Caco-2 (cell line): ENCODE measurements around the gene NFATC2. TPM values are rescaled to one million over a fixed set of nuclear protein-coding genes. Genes with fewer than 3 reads are reported as not detected.
"Not testable (repeated sequence)": the region's sequence is repeated elsewhere in the genome, so short reads cannot be mapped to it uniquely, and the experiment has no call there.

Experiments used
- BruUV-seq: library from RNA; stranded (reverse); fragments of 400-500 nt; replicated peaks from 2 replicates; lab custom pipeline; 2021; lab: Mats Ljungman, UMichigan
- CTCF ChIA-PET: fragments of 300-600 bp; sonication (Branson Sonifier 250); formaldehyde crosslinking; loops from one replicate; lab custom pipeline; 2022; ENCODE audit warnings: antibody characterized with exemption; lab: Charles Lee
- POLR2A ChIA-PET: fragments of 300-600 bp; sonication (Branson Sonifier 250); formaldehyde crosslinking; loops from one replicate; lab custom pipeline; 2022; ENCODE audit warnings: antibody characterized with exemption; lab: Charles Lee
- DNase-seq, 2 experiments: peaks; one replicate each; pipeline versions ENCODE4 v3.0.0 to v3.0.0-alpha.2; 2020 to 2022
- H3K27me3 ChIP-seq: replicated peaks from 2 replicates; pipeline ENCODE4 v1.6.0; 2011; ENCODE audit warnings: low read length; ENCODE audit not compliant: control insufficient read depth, insufficient read depth
- H3K36me3 ChIP-seq: 2 replicates; pipeline ENCODE4 v1.5.1; 2011; ENCODE audit warnings: low read length; ENCODE audit not compliant: control insufficient read depth, insufficient read depth
- H3K4me1 ChIP-seq: fragments of 250-450 bp; sonication (Bioruptor Pico); 2 replicates; pipeline ENCODE4 v1.5.1; 2020; ENCODE audit warnings: mild to moderate bottlenecking
- H3K4me3 ChIP-seq: 2 replicates; pipeline ENCODE4 v1.5.1; 2011; ENCODE audit warnings: low read depth, mild to moderate bottlenecking, control low read depth, low read length
- H3K9me3 ChIP-seq: fragments of 250-450 bp; sonication (Bioruptor Pico); 2 replicates; pipeline ENCODE4 v1.5.1; 2020; ENCODE audit warnings: mild to moderate bottlenecking, moderate library complexity
- H3K27ac Mint-ChIP-seq: one replicate; pipeline ENCODE4 v1.8.0; 2022; ENCODE audit warnings: mixed read lengths; ENCODE audit not compliant: unreplicated experiment
- H3K27me3 Mint-ChIP-seq: one replicate; pipeline ENCODE4 v1.8.0; 2022; ENCODE audit warnings: mixed read lengths; ENCODE audit not compliant: insufficient read depth, unreplicated experiment
- H3K36me3 Mint-ChIP-seq: one replicate; pipeline ENCODE4 v1.8.0; 2022; ENCODE audit warnings: mild to moderate bottlenecking, mixed read lengths; ENCODE audit not compliant: insufficient read depth, unreplicated experiment
- H3K4me1 Mint-ChIP-seq: one replicate; pipeline ENCODE4 v1.8.0; 2022; ENCODE audit warnings: low read depth, mixed read lengths; ENCODE audit not compliant: unreplicated experiment
- H3K4me3 Mint-ChIP-seq: one replicate; pipeline ENCODE4 v1.8.0; 2022; ENCODE audit warnings: mild to moderate bottlenecking, moderate library complexity, mixed read lengths; ENCODE audit not compliant: unreplicated experiment
- H3K9me3 Mint-ChIP-seq: one replicate; pipeline ENCODE4 v1.8.0; 2022; ENCODE audit warnings: mixed read lengths; ENCODE audit not compliant: unreplicated experiment
- intact Hi-C: fragments of 100-400 bp; cut with micrococcal nuclease; formaldehyde crosslinking; loops from one replicate; pipeline ENCODE4 v1.10.0; 2022; ENCODE audit not compliant: unreplicated experiment
- total RNA-seq: library from RNA; stranded (reverse); gene quantifications from 2 replicates; pipeline ENCODE4 v1.2.3, GENCODE V29; 2022
- TF ChIP-seq, protein P1 (sequence below), 2 experiments: fragments of 200-600 bp in 1 of 2; IDR thresholded peaks; 1 replicate in 1 of 2; 2 replicates in 1 of 2; pipeline versions ENCODE4 v1.5.1 to v1.8.0; 2011 to 2022; ENCODE audit warnings: antibody characterized with exemption in 1 of 2, control low read depth in 1 of 2, inconsistent platforms in 1 of 2, low read depth in 1 of 2, low read length in 1 of 2, mild to moderate bottlenecking in 1 of 2, moderate library complexity in 1 of 2; ENCODE audit not compliant: insufficient read depth in 1 of 2, severe bottlenecking in 1 of 2, unreplicated experiment in 1 of 2

The NFATC2 gene
- total RNA-seq, 1 experiment from 2014 or later: 20.8 TPM

DNA sequence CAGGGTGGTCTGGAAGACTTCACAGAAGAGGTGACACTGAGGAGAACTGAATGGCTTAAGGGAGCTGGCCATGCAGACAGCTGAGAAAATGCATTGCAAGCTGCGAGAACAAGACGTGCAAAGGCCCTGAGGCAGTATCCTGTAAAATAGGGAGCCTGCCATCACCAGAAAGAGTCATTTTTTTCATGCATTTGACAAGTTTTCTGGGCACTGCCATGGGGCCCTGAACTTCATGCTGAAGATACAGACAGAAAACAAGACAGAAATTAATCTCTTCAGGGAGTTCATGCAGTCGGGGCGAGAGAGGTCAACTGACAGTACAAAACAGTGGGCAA is 28.9 kb upstream of the NFATC2 start:
- ChIA-PET CTCF (interaction anchor here (0.7 kb wide), 1 partner anchor 185 kb away, joined by 3 read pairs; no protein-coding TSS in a partner anchor), POLR2A (no interaction called here)
- H3K4me3 ChIP-seq: no peak overlapping the region
- peaks cover 16% of the 10 kb centered on the region for H3K9me3 Mint-ChIP-seq
- no peaks in the 10 kb centered on the region for H3K36me3 Mint-ChIP-seq
- DNase-seq: no peak
- TF ChIP-seq, protein P1, sequence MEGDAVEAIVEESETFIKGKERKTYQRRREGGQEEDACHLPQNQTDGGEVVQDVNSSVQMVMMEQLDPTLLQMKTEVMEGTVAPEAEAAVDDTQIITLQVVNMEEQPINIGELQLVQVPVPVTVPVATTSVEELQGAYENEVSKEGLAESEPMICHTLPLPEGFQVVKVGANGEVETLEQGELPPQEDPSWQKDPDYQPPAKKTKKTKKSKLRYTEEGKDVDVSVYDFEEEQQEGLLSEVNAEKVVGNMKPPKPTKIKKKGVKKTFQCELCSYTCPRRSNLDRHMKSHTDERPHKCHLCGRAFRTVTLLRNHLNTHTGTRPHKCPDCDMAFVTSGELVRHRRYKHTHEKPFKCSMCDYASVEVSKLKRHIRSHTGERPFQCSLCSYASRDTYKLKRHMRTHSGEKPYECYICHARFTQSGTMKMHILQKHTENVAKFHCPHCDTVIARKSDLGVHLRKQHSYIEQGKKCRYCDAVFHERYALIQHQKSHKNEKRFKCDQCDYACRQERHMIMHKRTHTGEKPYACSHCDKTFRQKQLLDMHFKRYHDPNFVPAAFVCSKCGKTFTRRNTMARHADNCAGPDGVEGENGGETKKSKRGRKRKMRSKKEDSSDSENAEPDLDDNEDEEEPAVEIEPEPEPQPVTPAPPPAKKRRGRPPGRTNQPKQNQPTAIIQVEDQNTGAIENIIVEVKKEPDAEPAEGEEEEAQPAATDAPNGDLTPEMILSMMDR (IDR thresholded peaks at IDR 0.05; ENCODE audit: insufficient read depth in 1 of 2, low read depth in 1 of 2, low read length in 1 of 2, severe bottlenecking in 1 of 2, unreplicated experiment in 1 of 2): no peak
- no peaks in the 10 kb centered on the region for H3K4me1 ChIP-seq
- H3K27me3 Mint-ChIP-seq: peaks cover 13% of the 10 kb centered on the region
- no peak overlapping the region for H3K4me3 Mint-ChIP-seq
- no TSS peak for BruUV-seq
- H3K9me3 ChIP-seq: peaks cover 8% of the 10 kb centered on the region; the same call in 1 of the 2 replicates
- no peaks in the 10 kb centered on the region for H3K36me3 ChIP-seq
- intact Hi-C loops: no loop called here
- H3K27ac Mint-ChIP-seq: no peak overlapping the region
- no peaks in the 10 kb centered on the region for H3K27me3 ChIP-seq
- no peaks in the 10 kb centered on the region for H3K4me1 Mint-ChIP-seq

DNA sequence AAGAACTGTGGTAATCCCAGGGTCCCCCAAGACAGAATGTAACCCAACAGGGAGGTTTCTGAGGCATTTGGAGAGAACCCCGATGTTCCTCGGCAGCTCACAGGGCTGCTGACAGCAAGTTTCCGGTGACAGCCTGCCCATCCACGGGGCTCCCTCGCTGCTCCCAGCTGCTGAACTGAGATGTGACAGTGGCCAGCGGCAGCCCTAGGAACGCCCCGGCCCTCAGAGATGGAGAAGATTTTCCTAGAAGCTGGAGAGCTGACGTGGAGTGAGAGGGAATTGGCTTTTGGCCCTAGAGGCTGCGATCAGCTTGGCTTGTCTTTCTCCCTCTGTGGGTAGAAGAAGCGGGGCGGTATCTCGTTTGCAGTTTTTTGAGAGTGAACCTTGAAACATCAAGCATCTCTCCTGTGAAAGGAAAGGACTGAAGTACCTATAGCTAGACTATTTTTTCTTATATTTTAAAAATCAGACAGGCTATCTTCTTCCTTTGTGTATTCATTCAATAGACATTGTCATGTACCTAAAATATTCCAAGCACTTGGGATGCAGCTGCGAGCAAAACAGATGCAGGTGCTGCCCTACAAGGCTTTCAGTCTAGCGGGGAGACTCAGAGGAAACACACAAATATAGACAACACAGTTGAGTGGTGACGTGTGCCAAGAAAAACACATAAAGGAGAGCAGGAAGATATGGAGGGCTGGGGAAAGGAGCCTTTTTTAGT is 28.4 kb upstream of the NFATC2 start:
- Histone ChIP-seq H3K9me3 (peaks cover 8% of the 10 kb centered on the region; the same call in 1 of the 2 replicates), H3K27me3 (no peaks in the 10 kb centered on the region), H3K4me1 (no peaks in the 10 kb centered on the region), H3K36me3 (no peaks in the 10 kb centered on the region), H3K4me3 (no peak overlapping the region)
- no peak for DNase-seq
- TF ChIP-seq, protein P1 (IDR thresholded peaks at IDR 0.05; ENCODE audit: insufficient read depth in 1 of 2, low read depth in 1 of 2, low read length in 1 of 2, severe bottlenecking in 1 of 2, unreplicated experiment in 1 of 2): no peak
- BruUV-seq: no TSS peak
- no peak overlapping the region for H3K27ac Mint-ChIP-seq
- H3K36me3 Mint-ChIP-seq: no peaks in the 10 kb centered on the region
- ChIA-PET CTCF (interaction anchor here (0.7 kb wide), 1 partner anchor 185 kb away, joined by 3 read pairs; no protein-coding TSS in a partner anchor), POLR2A (no interaction called here)
- intact Hi-C loops: no loop called here
- H3K9me3 Mint-ChIP-seq: peaks cover 16% of the 10 kb centered on the region
- H3K4me1 Mint-ChIP-seq: no peaks in the 10 kb centered on the region
- no peak overlapping the region for H3K4me3 Mint-ChIP-seq
- H3K27me3 Mint-ChIP-seq: peaks cover 13% of the 10 kb centered on the region

DNA sequence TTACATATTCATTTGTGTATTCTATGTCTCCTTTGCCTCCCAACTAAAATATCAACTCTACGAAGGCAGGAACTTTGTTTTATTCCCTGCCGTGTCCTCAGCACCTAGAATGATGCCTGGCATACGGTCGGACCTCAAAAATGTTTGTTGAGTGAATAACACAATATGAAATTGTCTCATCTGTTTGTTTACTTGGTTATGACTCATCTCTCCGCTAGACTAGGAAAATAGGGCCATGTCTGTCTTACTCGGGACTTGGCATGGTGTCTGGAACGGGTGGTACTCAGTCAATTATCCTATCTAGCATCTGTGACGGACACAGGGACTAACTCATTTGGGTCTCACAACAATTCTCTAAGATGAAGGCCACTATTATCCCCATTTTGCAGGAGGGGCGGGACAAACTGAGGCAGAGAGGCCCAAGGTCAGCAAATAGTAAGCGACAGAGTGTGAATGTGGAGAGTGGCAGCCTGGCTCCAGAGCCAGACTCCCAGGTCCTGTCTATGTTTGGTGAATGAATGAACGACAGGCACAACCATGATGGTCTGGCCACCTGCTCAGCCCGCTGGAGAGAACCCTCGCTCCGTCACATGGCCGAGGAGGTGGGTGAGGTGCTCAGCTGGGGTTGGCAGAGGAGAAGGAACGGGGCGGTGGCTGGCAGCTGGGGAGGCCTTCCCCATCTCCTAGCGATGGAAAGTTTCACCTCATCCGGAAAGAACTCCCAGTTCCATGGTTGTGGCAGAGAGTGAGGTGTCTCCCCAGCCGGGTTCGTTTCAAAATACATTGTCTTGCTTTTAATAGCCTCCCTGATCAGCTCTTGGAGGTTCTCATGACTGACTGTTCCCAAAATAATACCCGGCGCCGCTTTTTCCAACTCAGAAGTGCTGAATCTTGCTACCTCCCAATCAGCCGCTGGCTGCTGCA is 27.6 kb upstream of the NFATC2 start:
- BruUV-seq: no TSS peak
- no peaks in the 10 kb centered on the region for H3K36me3 Mint-ChIP-seq

DNA sequence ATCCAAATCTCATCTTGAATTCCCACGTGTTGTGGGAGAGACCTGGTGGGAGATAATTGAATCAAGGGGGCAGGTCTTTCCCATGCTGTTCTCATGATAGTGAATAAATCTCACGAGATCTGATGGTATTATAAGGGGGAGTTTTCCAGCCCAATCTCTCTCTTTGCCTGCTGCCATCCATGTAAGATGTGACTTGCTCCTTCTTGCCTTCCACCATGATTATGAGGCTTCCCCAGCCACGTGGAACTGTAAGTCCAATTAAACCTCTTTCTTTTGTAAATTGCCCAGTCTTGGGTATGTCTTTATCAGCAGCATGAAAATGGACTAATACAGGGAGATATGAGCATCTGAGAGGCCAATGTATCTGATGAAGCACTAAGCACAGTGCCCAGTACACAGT is 26.0 kb upstream of the NFATC2 start:
- CTCF ChIA-PET, H3K36me3 ChIP-seq, H3K27me3 ChIP-seq, intact Hi-C loops, H3K36me3 Mint-ChIP-seq, H3K27ac Mint-ChIP-seq, BruUV-seq, H3K4me1 ChIP-seq, H3K4me3 ChIP-seq, H3K9me3 ChIP-seq, H3K4me1 Mint-ChIP-seq, H3K4me3 Mint-ChIP-seq, DNase-seq: not testable (repeated sequence)
- POLR2A ChIA-PET: interaction anchor here (0.7 kb wide), 1 partner anchor 276 kb away, joined by 3 read pairs; no protein-coding TSS in a partner anchor
- Mint-ChIP-seq H3K9me3 (peaks cover 16% of the 10 kb centered on the region), H3K27me3 (peaks cover 13% of the 10 kb centered on the region)

More for the DNA sequence above, 27.6 kb upstream of the NFATC2 start:
- H3K9me3 Mint-ChIP-seq: peaks cover 16% of the 10 kb centered on the region
- intact Hi-C loops: no loop called here
- Histone ChIP-seq H3K36me3 (no peaks in the 10 kb centered on the region), H3K27me3 (no peaks in the 10 kb centered on the region), H3K9me3 (peaks cover 8% of the 10 kb centered on the region; the same call in 1 of the 2 replicates), H3K4me1 (no peaks in the 10 kb centered on the region), H3K4me3 (no peak overlapping the region)
- DNase-seq: no peak
- no peaks in the 10 kb centered on the region for H3K4me1 Mint-ChIP-seq
- POLR2A ChIA-PET: no interaction called here
- peaks cover 13% of the 10 kb centered on the region for H3K27me3 Mint-ChIP-seq
- TF ChIP-seq, protein P1 (IDR thresholded peaks at IDR 0.05; ENCODE audit: insufficient read depth in 1 of 2, low read depth in 1 of 2, low read length in 1 of 2, severe bottlenecking in 1 of 2, unreplicated experiment in 1 of 2): no peak
- no peak overlapping the region for H3K4me3 Mint-ChIP-seq
- H3K27ac Mint-ChIP-seq: no peak overlapping the region
- CTCF ChIA-PET: no interaction called here
